ENCODE measurements around the gene ZNF14.
"Not testable (repeated sequence)": the region's sequence is repeated elsewhere in the genome, so short reads cannot be mapped to it uniquely, and the experiment has no call there.

- not testable (repeated sequence) for TF ChIP-seq CTCF, POLR2A (IDR thresholded peaks at IDR 0.05)
Measured at GRCh38 chr19:19769971-19770370, 37.1 kb upstream of the ZNF14 start.

Data from adrenal gland (tissue), 5 donors.